Ovary (tissue), 9 donors: ENCODE measurements around the gene PBXIP1. TPM values are rescaled to one million over a fixed set of nuclear protein-coding genes. Genes with fewer than 3 reads are reported as not detected.
"Not testable (repeated sequence)": the region's sequence is repeated elsewhere in the genome, so short reads cannot be mapped to it uniquely, and the experiment has no call there.

Source experiments
- DNase-seq, 5 donors: peaks; one replicate each; pipeline ENCODE4 v3.0.0-alpha.2; 2019 to 2020
- H3K27ac ChIP-seq, 2 donors: fragments of 200-600 bp; one replicate each; pipeline versions ENCODE4 v1.5.1 to v1.8.0; 2019 to 2022
- H3K27me3 ChIP-seq: fragments of 200-600 bp; one replicate; pipeline ENCODE4 v1.8.0; 2022
- H3K36me3 ChIP-seq: fragments of 200-600 bp; sonication (generic); one replicate; pipeline ENCODE4 v1.5.1; 2019
- H3K4me1 ChIP-seq: one replicate; pipeline ENCODE4 v1.8.1; 2013; ENCODE audit warnings: mild to moderate bottlenecking, moderate library complexity; ENCODE audit not compliant: insufficient read depth
- H3K4me3 ChIP-seq: fragments of 200-600 bp; sonication (generic); one replicate; pipeline ENCODE4 v1.5.1; 2017
- H3K9me3 ChIP-seq, 2 donors: fragments of 200-600 bp in 1 of 2; sonication (generic) in 1 of 2; one replicate each; pipeline versions ENCODE4 v1.5.1 to v1.8.1; 2013 to 2019; ENCODE audit warnings: mild to moderate bottlenecking in 1 of 2, moderate library complexity in 1 of 2
- EP300 ChIP-seq: sonication (generic); formaldehyde crosslinking; IDR thresholded peaks from one replicate; pipeline ENCODE4 v1.6.1; 2017; ENCODE audit warnings: antibody characterized with exemption
- POLR2A ChIP-seq: fragments of 450-650 bp; IDR thresholded peaks from one replicate; pipeline ENCODE4 v1.6.1; 2017; ENCODE audit warnings: antibody characterized with exemption, mild to moderate bottlenecking, moderate library complexity
- WGBS, 3 donors: extraction: QIAGEN DNeasy Blood & Tissue Kit in 1 of 3; methylation state at CpG; one replicate each; pipeline versions ENCODE4 v1.1.5 to v1.1.7; 2013 to 2017; 5-methylcytosine and 5-hydroxymethylcytosine counted together
- intact Hi-C, 4 donors: fragments of 100-400 bp; cut with DNase I; formaldehyde crosslinking; loops; one replicate each; pipeline versions ENCODE4 v1.11.0 to v1.15.1; 2022 to 2023
- polyA plus RNA-seq, 2 donors: library from polyadenylated mRNA; stranded (reverse); fragments of 200-250 nt in 1 of 2; fragments of 350-450 nt in 1 of 2; fragmentation: Illumina TruSeq in 1 of 2; extraction: RNeasy Lipid Tissue Mini Kit (QIAGEN cat#74804) in 1 of 2; gene quantifications; one replicate each; pipeline ENCODE4 v1.2.3, GENCODE V29; 2013 to 2014
- total RNA-seq, 7 donors: library from RNA; depleted of rRNA in 2 of 7; stranded (reverse); fragments of >200 nt in 2 of 7; fragmentation: NEBNext Ultra II Directional in 3 of 7; extraction: Animal tissue kit (Norgen Biotek cat#: 25700) in 3 of 7; gene quantifications; one replicate each; pipeline versions ENCODE4 v1.1.0 to v1.2.4, GENCODE V29; 2016 to 2023
- TF ChIP-seq, protein P1 (sequence below), 3 donors: fragments of 450-650 bp in 2 of 3; fragments of 200-600 bp in 1 of 3; IDR thresholded peaks; one replicate each; pipeline versions ENCODE4 v1.5.1 to v1.8.0; 2016 to 2022; ENCODE audit warnings: antibody characterized with exemption in 3 of 3, mild to moderate bottlenecking in 1 of 3
- donor health status: DM: no; HTN: no; CAD: no; lungs with moderate emphysema.
- donor health status: DM: no; HTN: no; CAD: no.
- donor health status: Bipolar disorder and iron deficiency.
- donor health status: DM: yes; HTN: yes; CAD: no.
- donor health status: DM: no; HTN: no; CAD: no.
- donor health status: DM: yes; HTN: yes; CAD: no.

The PBXIP1 gene
- total and polyA plus RNA-seq, 9 donors, result 78.7 to 170 (median 120) TPM

DNA sequence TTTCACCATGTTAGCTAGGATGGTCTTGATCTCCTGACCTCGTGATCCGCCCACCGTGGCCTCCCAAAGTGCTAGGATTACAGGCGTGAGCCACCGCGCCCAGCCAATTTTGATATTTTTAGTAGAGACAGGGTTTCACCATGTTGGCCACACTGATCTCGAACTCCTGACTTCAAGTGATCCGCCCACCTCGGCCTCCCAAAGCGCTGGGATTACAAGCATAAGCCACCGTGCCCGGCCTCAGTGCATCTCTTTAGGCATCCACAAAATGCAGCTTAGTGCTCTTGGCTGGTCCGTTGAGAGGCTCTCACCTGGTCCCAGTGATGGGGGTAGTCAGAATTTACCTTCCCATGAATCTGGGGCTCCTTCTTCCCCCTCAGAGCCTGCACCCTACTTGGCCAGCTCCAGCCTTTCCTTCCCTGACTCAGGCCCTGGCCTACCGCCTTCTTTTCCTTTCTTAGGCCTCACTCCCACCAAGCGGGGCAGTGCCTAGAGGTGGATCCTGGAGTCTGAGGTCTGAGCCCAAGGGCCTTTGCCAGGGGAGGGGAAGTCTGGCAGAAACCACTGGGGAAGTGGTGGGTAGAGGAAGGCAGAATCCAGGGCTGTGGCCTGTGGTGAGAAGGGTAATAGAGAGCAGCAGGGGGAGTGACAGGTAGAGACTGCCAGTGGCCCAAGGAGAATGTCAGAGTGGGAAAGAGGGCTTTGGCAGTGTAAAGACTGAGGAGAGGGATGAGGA lies 41.2 kb upstream of the PBXIP1 start:
- Histone ChIP-seq H3K27ac (no peak overlapping the region), H3K4me3 (no peak overlapping the region), H3K36me3 (no peaks in the 10 kb centered on the region), H3K9me3 (no peaks in the 10 kb centered on the region), H3K27me3 (no peaks in the 10 kb centered on the region), H3K4me1 (no peaks in the 10 kb centered on the region)
- WGBS, 3 donors, result 76 to 84% (median 83%) methylated on average over 15 of the region's 15 CpGs
- TF ChIP-seq POLR2A (no peak), EP300 (no peak)
- TF ChIP-seq, protein P1, sequence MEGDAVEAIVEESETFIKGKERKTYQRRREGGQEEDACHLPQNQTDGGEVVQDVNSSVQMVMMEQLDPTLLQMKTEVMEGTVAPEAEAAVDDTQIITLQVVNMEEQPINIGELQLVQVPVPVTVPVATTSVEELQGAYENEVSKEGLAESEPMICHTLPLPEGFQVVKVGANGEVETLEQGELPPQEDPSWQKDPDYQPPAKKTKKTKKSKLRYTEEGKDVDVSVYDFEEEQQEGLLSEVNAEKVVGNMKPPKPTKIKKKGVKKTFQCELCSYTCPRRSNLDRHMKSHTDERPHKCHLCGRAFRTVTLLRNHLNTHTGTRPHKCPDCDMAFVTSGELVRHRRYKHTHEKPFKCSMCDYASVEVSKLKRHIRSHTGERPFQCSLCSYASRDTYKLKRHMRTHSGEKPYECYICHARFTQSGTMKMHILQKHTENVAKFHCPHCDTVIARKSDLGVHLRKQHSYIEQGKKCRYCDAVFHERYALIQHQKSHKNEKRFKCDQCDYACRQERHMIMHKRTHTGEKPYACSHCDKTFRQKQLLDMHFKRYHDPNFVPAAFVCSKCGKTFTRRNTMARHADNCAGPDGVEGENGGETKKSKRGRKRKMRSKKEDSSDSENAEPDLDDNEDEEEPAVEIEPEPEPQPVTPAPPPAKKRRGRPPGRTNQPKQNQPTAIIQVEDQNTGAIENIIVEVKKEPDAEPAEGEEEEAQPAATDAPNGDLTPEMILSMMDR (IDR thresholded peaks at IDR 0.05), result no peak
- intact Hi-C loops, result loop anchor here in 2 of 4 donors (5.0 kb wide), 1 partner anchor 35 kb away; the partner anchor contains the start of gene PYGO2 (in 2 of the 2)
- peak in 1 of 5 donors; percentile 34 for DNase-seq

DNA sequence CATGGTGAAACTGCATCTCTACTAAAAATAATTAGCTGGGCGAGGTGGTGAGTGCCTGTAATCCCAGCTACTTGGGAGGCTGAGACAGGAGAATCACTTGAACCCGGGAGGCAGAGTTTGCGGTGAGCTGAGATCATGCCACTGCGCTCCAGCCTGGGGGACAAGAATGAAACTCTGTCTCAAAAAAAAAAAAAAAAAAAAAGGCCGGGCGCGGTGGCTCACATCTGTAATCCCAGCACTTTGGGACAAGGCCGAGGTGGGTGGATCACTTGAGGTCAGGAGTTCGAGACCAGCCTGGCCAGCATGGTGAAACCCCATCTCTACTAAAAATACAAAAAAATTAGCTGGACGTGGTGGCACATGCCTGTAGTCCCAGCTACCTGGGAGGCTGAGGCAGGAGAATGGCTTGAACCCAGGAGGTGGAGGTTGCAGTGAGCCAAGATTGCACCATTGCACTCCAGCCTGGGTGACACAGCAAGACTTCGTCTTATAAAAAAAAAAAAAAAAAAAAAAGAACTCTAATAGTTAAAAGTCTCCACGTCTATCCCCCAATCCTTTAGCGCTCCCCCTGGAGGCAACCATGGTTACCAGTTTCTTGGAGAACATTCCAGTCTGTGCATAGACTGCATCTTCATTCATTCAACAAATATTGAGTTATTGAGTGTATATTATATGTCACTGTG lies 39.5 kb upstream of the PBXIP1 start:
- TF ChIP-seq, protein P1 (IDR thresholded peaks at IDR 0.05), result peak in 1 of 3 donors; percentile 20
- DNase-seq, result peak in 4 of 5 donors; percentile 63 to 80 (median 72)
- intact Hi-C loops, result loop anchor here in 2 of 4 donors (5.0 kb wide), 1 partner anchor 33 kb away; the partner anchor contains the start of gene PYGO2 (in 2 of the 2)

DNA sequence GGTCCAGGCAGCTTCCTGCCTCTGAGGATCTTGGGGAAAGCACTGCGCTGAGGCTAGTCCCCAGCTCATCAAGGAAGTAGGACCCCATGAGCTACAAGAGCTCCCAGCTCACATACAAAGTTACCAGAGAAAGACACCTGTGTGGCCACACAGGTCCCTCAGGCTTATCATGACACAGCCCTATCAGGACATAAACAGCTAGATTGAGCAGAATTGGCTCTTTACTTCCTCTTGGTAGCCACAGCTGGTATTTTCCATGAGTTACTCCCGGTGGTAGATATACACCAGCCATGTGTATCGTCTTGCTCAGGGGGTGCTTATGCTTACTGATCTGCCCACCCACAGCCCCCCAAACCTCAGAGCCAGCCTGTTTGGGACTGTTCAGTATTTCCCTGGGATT lies 38.7 kb upstream of the PBXIP1 start:
- DNase-seq, result peak in 1 of 5 donors; percentile 17
- no peak overlapping the region for H3K4me3 ChIP-seq
- no peaks in the 10 kb centered on the region for H3K9me3 ChIP-seq
- TF ChIP-seq EP300, result no peak
- TF ChIP-seq POLR2A, result no peak
- TF ChIP-seq, protein P1 (IDR thresholded peaks at IDR 0.05), result no peak
- intact Hi-C loops, result no loop called here
- H3K27me3 ChIP-seq, result no peaks in the 10 kb centered on the region
- no peak overlapping the region for H3K27ac ChIP-seq
- H3K36me3 ChIP-seq, result no peaks in the 10 kb centered on the region
- 51 to 70% (median 56%) methylated on average over 3 of the region's 3 CpGs for WGBS, 3 donors
- H3K4me1 ChIP-seq, result no peaks in the 10 kb centered on the region

More for the DNA sequence above, 39.5 kb upstream of the PBXIP1 start:
- not testable (repeated sequence) for H3K27ac ChIP-seq, H3K4me3 ChIP-seq, H3K27me3 ChIP-seq, H3K9me3 ChIP-seq, H3K36me3 ChIP-seq, H3K4me1 ChIP-seq
- WGBS, 3 donors, result 52 to 56% (median 56%) methylated on average over 13 of the region's 13 CpGs

DNA sequence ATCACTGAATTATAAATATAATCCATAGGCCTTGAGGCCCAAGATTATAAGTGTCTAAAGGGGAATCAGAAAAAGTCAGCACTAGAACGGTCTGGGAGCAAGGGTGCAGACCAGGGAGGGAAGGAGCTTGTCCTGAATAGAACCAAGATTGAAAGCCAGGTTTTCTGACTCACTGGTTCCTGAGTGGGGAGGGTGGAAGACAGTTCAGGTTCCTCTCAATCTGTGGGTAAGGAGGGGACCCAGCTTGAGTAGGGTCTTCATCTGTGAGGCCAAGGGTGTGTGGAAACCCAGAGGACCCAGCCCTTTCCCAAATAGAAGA lies 38.3 kb upstream of the PBXIP1 start:
- no peaks in the 10 kb centered on the region for H3K4me1 ChIP-seq
- H3K27me3 ChIP-seq, result no peaks in the 10 kb centered on the region
- WGBS, 3 donors, result 37 to 65% (median 44%) methylated on average over 1 of the region's 1 CpG
- intact Hi-C loops, result no loop called here
- H3K4me3 ChIP-seq, result no peak overlapping the region
- H3K27ac ChIP-seq, result no peak overlapping the region
- TF ChIP-seq EP300 (no peak), POLR2A (no peak)
- TF ChIP-seq, protein P1 (IDR thresholded peaks at IDR 0.05), result no peak
- no peak for DNase-seq
- no peaks in the 10 kb centered on the region for H3K9me3 ChIP-seq
- no peaks in the 10 kb centered on the region for H3K36me3 ChIP-seq
